HG02970 (cell line): ENCODE data around the gene ZNF580.

ENCODE experiments used
- ATAC-seq: cut with Tn5 transposase; IDR thresholded peaks from one replicate; pipeline ENCODE4 v1.9.1; 2021; ENCODE audit warnings: mild to moderate bottlenecking, moderate library complexity, moderate number of reproducible peaks; ENCODE audit not compliant: unreplicated experiment, low FRiP score

Gene ZNF580

DNA sequence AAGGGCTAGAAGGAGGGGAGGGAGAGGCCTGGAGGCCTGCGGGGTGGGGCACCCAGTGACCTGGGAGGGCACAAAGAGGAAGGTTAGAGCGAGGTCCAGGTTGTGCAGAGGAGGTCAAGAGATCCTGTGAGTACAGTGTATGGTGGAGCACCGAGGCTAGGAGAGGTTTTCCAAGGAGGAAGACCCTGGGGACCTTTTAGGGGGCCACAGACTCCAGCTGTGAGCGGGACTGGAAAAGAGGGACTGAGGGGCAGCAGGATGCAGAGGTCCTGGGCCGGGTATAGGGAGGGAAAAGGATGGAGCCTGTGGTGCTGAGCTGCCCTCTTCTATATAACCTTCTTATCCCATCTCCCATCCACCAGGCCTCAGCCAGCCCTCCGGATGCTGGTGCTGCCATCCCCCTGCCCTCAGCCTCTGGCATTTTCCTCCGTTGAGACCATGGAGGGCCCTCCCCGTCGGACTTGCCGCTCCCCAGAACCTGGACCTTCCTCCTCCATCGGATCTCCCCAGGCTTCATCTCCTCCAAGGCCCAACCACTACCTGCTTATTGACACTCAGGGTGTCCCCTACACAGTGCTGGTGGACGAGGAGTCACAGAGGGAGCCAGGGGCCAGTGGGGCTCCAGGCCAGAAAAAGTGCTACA lies 3.5 kb downstream of the ZNF580 start:
- no peak for ATAC-seq

DNA sequence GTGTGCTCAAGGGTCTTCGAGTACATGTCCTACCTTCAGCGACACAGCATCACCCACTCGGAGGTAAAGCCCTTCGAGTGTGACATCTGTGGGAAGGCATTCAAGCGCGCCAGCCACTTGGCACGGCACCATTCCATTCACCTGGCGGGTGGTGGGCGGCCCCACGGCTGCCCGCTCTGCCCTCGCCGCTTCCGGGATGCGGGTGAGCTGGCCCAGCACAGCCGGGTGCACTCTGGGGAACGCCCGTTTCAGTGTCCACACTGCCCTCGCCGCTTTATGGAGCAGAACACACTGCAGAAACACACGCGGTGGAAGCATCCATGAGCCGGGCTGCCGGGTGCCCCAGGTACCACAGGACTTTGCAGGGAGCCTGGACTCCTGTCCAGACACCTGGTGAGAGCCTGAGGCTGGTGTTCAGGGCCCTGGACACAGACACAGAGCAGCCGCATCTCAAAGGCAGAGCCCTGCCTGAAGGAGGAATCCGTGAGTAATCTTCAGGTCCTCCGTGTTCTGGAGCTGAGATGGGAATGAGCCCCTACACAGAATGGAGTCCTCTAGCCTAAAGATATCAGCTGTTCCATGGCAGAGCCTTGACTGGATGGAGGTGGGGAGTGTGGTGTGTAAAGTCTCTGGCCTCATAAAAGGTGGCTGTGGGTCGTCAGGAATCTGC lies 4.2 kb downstream of the ZNF580 start:
- no peak for ATAC-seq

DNA sequence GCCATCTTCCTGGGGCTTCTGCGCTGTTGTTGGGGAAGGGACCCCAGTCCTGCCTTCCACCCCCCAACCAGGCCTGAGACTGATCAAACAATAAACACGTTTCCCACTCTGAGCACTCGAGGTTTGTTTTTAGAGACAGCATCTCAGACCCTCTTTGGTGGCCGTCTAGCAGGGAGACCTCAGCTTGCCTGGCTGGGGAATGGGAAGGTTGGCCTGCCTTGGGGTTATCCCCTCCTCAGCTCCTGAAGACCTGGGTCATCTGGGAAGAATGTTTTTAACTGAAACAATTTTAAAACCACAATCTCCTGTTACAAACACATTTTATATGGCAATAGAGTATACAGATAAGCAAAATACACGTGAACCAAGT lies 4.7 kb downstream of the ZNF580 start:
- no peak for ATAC-seq

DNA sequence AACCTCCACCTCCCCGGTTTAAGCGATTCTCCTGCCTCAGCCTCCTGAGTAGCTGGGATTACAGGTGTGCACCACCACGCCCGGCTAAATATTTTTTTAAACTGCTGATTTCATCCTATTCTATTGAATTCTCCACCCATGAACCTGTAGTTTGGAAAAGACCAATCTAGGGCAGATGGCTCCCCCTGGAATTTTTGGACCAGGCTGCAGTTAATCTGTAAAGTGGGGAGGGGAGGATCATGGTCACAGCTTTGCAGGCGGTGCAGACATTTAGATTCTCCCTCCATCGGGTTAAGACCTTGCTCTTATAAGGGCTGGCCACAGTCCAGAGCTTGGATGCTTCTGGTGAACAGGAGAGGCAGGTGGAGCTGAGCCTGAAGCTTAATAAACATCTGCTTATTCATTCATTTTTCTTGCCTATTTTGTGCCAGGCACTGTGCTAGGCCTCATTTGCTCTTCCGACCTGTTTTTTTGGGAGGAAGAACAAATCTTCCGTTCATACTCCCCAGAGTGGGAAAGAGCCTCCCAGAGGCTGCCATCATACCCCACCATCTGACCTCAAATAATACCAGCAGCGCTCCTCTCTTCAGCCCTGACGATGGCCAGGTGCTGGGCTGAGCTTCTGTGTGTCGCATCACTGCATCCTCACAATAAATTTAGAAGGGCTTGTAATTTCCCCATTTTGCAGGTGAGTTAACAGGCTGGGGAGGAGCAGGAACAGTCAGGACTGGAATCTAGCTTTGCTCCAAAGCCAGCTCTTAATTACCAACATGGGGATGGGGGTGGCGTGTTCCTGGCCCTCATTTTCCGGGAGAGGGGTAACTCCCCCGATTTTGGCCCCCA lies 6.3 kb downstream of the ZNF580 start:
- no peak for ATAC-seq

DNA sequence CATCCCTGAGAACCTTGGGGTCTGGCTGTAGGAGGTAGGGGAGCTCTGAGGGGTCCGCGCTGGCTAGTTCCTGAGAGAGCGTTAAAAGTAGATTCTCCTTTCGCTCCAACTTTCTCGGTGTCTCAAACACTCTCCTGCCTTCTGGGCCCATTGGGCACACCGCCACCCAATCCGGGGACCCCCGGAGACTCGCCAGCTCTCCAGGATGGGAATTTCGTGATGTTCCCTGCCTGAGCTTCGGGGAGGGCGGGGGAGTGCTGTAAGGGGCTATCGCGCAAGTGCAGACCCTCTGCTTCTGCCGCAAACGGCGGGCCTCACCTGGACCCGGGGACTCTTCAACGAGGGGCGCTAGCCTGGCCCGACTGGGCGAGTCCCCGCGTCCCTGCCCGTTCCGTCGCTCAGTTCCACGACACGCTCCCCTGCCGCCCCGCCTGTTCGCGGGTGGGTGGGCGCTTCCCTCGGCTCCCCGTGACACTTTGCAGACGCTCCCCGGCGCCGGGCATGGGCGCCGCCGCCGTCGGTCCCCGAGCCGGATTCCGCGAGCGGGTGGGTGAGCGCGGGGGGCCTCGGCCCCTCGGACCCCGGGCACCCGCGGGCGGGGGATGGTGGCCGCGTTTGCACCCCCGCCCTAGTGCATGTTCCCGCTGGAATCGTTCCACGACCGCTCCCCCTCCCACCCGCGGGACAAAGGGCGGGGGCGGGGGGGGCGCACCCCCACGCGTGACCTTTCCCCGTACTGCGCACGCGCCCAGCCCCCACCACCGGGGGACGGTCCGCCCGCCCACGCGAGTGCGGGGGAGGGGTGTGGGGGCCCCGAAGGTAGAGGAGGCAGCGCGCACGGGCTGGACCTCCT lies 7.2 kb downstream of the ZNF580 start, which contains the start of gene CCDC106:
CCDC106 (plus strand) TSS at position 481 of the 853 bp plus-strand sequence. CDS start 835 bp downstream, outside the sequence.
- no peak for ATAC-seq

DNA sequence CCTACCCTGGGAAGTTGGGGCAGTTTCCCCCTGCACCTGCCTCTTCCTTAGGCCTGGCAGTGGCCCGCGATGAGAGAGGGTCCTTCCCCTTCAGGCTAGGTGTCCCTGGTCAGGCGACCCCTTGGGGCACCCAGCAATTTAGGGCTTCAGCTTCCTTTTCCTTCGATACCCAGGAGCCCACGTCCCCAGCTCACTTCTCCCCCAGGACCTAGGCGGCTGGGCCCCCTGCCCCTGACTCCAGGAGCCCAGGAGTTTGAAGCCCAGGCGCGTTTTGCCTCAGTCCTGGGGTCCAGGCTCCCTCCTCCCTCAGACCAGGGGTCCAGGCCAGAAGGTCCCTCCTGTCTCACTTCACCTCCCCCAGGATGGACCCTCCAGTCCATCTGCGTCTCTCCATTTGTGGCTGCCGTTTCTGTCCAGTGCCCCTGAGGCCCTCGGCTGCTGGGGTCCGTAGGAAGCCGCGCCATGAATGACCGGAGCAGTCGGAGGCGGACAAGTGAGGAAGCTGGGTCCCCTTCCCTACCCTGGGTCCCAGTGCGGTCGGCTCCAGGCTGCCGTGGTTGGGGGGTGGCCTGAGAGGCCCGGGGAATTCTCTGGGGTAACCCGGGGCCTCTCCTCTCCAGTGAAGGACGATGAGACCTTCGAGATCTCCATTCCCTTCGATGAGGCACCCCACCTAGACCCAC lies 7.9 kb downstream of the ZNF580 start:
- ATAC-seq = no peak

DNA sequence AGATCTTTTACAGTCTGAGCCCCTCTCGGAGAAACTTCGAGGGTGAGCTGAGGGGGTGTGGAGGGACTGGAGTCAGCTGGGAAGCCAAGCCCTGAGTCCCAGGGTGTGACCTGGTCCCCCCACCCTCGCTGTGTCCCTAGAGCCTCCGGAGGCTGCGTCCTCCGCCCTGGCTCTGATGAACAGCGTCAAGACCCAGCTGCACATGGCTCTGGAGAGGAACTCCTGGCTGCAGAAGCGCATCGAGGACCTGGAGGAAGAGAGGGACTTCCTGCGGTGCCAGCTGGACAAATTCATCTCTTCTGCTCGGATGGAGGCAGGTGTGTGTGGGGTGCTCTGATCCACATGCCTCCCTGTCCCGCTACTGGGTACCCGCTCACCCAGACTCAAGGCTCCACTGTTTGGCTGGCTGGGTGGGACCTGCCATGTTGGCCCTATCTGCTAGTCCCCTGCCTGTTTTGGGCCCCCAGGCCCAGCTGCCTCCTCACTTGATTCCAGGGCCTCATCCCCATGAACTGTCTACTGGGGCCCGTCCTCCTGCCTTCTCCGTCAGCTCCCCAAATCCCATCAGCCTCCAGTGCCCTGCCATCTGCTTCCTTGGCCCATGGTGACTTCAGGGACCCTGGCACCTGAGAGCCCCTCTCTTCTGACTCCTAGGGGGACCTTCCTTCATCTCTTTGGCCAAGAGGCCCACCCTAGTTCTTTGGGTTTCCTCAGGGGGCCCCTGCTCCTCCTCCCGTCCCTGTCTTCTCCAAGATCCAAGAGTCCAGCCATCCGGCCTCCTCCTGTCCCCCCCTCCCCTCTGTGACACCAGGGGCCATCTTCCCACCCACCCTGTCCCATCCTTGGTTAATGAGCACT lies 8.7 kb downstream of the ZNF580 start:
- no peak for ATAC-seq

DNA sequence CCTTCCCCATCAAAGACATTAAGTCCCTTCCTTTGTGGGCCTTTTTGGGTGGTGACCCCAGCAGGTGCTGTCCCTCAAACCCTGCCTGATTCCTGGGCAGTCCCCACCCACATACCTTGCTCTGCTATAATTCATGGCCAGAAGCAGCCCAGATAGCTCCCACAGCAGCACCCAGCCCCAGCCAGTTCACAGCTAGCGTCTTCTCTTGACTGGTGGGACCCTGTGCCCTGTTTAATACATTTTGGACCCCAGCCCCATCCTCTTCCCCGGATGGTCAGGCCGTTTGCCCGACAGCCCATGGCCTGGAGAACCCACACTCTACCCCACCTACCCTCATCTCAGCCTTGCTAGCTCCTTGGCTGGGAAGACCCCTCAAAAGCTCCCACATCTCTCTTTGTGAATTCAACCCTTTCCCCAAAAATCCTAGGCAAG lies 9.3 kb downstream of the ZNF580 start:
- no peak for ATAC-seq

DNA sequence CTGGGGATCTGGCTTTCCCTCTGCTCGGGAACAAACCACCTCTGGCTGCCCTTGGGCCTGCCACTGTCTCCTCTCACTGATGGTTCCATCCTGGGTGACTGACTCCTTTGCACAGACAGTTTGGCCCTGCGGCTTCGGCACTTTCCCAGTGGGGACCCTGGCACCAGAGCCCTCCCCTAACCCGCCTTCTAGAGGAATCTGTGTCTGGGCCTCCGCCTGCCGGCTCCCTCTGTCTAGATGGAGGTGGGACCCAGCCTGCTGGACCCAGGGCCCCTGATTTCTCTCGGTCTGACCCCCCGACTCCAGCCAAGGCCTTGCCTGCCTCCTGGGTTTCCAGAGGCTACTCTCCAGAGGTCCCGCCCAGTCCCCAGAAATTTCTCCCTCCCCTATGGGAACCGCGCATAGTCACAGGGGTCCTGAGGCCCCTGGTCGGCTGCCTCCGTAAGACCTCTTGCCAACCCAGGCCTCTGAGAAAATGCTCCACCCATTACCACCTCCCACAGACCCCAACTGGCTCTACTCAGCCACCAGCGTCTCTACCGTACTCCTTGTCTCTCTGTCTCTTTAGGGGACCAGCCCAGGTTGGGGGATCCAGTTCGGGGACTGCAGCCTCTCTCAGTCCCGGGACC lies 9.9 kb downstream of the ZNF580 start:
- no peak for ATAC-seq

DNA sequence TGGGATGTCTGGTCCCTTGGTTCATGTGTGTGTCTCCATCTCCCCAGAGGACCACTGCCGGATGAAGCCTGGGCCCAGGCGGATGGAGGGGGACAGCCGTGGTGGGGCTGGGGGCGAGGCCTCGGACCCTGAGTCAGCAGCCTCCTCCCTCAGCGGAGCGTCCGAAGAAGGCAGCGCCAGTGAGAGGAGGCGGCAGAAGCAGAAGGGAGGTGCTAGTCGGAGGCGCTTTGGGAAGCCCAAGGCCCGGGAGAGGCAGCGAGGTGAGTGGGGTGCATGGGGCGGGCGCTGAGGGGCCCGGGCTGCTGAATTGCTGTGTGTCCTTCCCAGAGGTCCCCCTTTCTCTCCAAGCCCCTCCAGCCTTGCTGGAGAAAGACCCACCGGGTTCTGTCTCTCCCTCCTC lies 10.4 kb downstream of the ZNF580 start:
- ATAC-seq = no peak

DNA sequence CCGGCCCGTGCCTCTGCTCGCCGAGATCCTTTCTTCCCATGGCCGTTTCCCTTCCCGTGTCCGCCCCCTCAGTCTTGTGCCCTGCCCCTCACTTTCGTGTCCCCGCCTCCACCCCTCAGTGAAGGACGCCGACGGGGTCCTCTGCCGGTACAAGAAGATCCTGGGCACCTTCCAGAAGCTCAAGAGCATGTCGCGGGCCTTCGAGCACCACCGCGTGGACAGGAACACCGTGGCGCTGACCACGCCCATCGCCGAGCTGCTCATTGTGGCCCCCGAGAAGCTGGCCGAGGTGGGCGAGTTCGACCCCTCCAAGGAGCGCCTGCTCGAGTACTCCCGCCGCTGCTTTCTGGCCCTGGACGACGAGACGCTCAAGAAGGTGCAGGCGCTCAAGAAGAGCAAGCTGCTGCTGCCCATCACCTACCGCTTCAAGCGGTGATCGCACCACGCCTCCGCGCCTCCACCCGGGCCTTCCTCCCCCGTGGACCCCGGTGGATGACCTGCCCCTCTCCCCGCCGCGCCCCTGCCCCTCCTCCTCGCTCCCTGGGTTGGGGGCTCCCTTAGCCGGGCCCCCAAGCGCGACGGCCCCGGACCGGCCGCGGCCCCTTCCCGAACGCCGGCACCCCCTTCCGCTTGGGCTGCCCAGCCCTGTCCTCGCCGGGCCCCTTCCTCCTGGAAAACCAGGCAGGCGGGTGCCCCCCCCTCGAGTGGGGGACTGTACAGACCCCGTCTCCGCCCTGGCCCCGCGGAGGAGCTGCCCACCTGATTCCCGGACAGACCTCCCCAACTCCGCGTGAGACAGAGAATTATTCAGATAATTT lies 11.7 kb downstream of the ZNF580 start:
- no peak for ATAC-seq

DNA sequence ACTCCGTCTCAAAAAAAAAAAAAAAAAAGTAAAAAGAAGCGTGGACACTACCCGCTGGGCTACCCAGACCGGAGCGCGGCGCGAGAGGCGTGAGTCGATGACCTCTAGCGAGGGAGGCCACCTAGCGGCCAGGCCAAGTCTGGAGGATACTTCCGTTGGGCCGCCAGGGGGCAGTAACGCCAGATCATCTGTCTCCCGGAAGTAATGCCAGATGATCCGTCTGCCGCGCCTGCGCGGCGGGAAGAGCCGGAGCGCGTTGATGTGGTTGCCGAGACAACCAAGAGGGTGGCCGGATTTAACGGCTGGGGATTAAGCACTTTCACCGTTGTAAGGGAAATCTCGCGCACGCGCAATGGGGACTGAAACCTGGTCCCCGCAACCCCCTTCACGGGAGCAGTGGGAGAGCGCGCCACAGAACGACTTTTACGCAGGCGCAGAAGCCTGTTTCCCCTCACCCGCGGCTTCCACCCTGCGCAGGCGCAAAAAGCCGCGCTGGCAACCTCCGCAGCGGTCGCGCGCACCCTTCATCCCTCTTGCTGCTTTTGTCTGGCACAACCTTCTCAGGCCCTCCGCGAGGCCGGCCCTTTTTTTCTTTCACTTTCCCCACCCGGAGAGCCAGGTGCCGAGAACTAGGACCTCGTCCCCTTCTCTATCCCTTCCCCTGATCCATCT lies 13.0 kb downstream of the ZNF580 start:
- ATAC-seq = peak; percentile 40

DNA sequence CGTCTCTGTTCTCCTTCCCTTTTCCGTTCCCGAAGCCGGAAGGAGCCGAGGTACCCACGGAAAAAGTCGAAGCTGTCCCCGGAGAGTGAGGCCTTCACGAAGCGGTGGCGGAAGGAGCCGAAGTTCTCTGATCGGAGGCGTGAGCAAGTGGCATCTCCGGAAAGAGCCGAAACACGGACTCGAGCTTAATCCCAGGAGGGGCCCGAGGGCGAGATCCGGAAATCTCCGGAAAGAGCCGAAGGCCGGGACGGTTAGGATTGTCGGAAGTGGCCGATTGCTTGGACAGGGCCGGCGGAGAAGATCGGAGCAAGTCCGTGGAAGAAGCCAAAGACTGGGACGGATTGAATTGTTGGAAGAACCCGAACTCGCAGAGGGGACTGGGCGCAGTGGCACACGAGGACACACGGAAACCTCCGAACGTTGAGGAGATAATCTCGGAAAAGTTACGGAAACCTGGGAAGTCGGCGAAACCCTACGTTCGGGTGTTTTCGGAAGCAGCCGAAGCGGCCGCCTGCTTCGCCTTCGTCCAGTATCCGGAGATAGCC lies 13.6 kb downstream of the ZNF580 start:
- ATAC-seq = peak; percentile 56

DNA sequence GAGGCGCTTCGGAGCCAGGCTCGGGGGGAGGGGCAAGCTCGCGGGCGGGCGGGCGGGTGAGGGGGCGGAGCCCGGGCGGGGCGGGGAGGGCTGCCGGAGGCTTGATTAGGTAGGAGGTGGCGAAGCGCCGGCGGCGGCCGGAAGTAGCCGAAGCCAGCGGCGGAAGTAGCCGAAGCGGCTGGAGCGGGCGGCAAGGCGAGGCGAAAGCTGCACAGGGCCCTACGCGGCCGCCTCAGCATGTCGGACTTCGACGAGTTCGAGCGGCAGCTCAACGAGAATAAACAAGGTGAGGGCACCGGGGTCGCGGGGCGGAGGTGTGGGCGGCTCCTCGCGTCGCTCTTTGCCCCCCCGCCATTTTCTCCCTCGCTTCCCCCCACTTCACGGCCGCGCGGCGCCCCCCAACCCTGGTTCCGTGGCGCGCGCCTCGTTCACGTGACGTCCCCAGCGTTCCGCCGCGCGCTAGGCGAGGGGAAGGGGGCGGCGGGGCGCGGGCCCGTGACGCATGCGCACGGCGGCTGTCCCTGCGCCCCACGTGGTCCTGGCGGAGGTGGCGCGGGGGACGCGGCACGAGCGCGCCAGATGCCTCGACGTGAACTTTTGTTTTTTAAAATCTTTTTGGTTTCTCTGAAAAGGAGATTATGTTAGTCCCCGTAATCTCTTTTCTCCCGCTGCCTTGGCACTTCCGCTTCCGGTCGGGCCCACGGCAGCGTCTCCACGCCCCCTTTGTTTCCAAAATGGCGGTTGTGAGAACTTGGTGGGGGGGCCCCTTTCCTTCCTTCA lies 14.3 kb downstream of the ZNF580 start, which contains the start of gene U2AF2:
U2AF2 (plus strand) TSS at position 168 of the 780 bp plus-strand sequence; CDS start at position 238, 70 bp downstream.
- peak; percentile 34 for ATAC-seq

DNA sequence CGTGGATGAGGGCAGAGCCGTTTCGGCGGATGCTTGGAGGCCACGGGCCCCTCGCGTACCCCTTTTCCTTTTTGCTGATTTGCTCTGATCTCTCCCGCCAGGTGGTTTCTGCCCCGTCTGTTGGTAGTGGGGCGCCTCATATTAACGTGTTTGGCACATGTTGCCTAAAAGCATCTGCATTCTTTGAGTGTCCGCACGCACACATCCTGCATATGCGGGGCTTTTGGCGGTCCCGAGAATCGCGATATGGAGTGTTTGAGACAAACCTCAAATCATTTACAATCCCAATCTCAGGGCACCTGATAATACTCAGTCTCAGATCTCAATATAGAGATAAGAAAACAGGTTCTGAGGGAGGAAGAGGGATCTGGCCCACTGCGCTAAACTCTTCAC lies 14.8 kb downstream of the ZNF580 start:
- no peak for ATAC-seq

DNA sequence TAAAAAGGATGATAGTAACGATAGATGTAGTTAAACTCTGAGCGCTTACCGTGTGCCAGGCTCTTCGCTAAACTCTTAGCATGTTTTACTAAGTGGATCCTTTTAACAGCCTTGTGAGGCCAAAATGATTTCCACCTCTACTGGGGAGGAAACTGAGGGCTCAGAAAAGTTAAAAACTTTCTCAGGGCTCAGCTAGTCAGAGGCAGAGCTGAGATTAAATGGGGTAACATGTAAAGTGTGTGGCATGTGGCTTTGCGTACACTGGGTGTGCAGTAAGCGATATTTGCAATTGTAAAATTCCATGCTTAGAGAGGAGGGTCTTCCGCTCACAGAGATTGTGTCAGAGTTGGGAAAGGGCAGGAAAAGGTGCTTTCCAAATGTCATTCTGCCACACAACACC lies 15.8 kb downstream of the ZNF580 start:
- no peak for ATAC-seq
